Suprapubic skin (tissue), 4 donors: ENCODE measurements around the gene CENPX. TPM values are rescaled to one million over a fixed set of nuclear protein-coding genes. Genes with fewer than 3 reads are reported as not detected.

Experiments
- DNase-seq, 2 donors: peaks; one replicate each; pipeline ENCODE4 v3.0.0-alpha.2; 2019; ENCODE audit warnings: low spot score in 2 of 2
- H3K27ac ChIP-seq: fragments of 200-600 bp; sonication (generic); one replicate; pipeline ENCODE4 v1.5.1; 2019
- H3K27me3 ChIP-seq: fragments of 200-600 bp; sonication (generic); one replicate; pipeline ENCODE4 v1.5.1; 2019
- H3K36me3 ChIP-seq: fragments of 200-600 bp; sonication (generic); one replicate; pipeline ENCODE4 v1.5.1; 2019
- H3K4me1 ChIP-seq: fragments of 200-600 bp; sonication (generic); one replicate; pipeline ENCODE4 v1.5.1; 2019
- H3K4me3 ChIP-seq: fragments of 200-600 bp; sonication (generic); one replicate; pipeline ENCODE4 v1.5.1; 2019; ENCODE audit warnings: mild to moderate bottlenecking
- H3K9me3 ChIP-seq: fragments of 200-600 bp; sonication (generic); one replicate; pipeline ENCODE4 v1.5.1; 2019
- CTCF ChIP-seq, 2 donors: fragments of 200-600 bp in 1 of 2; fragments of 450-650 bp in 1 of 2; sonication (generic) in 1 of 2; IDR thresholded peaks; one replicate each; pipeline ENCODE4 v1.5.1; 2016 to 2019; ENCODE audit warnings: antibody characterized with exemption in 2 of 2, mild to moderate bottlenecking in 1 of 2, moderate library complexity in 1 of 2
- EP300 ChIP-seq: sonication (generic); formaldehyde crosslinking; IDR thresholded peaks from one replicate; pipeline ENCODE4 v1.6.1; 2017; ENCODE audit warnings: antibody characterized with exemption
- POLR2A ChIP-seq, 2 donors: fragments of 450-650 bp; IDR thresholded peaks; one replicate each; pipeline ENCODE4 v1.6.1; 2017; ENCODE audit warnings: antibody characterized with exemption in 2 of 2, mild to moderate bottlenecking in 2 of 2, moderate library complexity in 2 of 2
- POLR2AphosphoS5 ChIP-seq, 3 donors: sonication (generic); formaldehyde crosslinking; IDR thresholded peaks; one replicate each; pipeline ENCODE4 v1.6.1; 2017; ENCODE audit warnings: antibody characterized with exemption in 3 of 3
- WGBS: methylation state at CpG from one replicate; pipeline ENCODE4 v1.1.5; 2018; 5-methylcytosine and 5-hydroxymethylcytosine counted together
- total RNA-seq, 4 donors: library from RNA; depleted of rRNA; stranded (reverse); fragments of >200 nt; gene quantifications; one replicate each; pipeline ENCODE4 v1.1.0, GENCODE V29; 2016

Gene CENPX
- total RNA-seq, 4 donors from 2014 or later = 75.8 to 81.6 (median 76.8) TPM

GRCh38 chr17:82046903-82047302, 24.2 kb upstream of the CENPX start:
- Histone ChIP-seq H3K27ac (no peak overlapping the region), H3K36me3 (peaks cover 28% of the 10 kb centered on the region), H3K27me3 (no peaks in the 10 kb centered on the region), H3K4me3 (no peak overlapping the region), H3K9me3 (no peaks in the 10 kb centered on the region), H3K4me1 (peaks cover 18% of the 10 kb centered on the region)
- 91% methylated on average over 21 of the region's 21 CpGs for WGBS
- TF ChIP-seq POLR2A (IDR thresholded peaks at IDR 0.05) = no peak
- no peak for TF ChIP-seq EP300
- no peak for TF ChIP-seq POLR2AphosphoS5 (IDR thresholded peaks at IDR 0.05)
- no peak for TF ChIP-seq CTCF (IDR thresholded peaks at IDR 0.05)
- DNase-seq = no peak

- Histone ChIP-seq H3K27me3 (no peaks in the 10 kb centered on the region), H3K27ac (no peak overlapping the region), H3K4me1 (peaks cover 17% of the 10 kb centered on the region), H3K4me3 (no peak overlapping the region), H3K9me3 (no peaks in the 10 kb centered on the region), H3K36me3 (peaks cover 28% of the 10 kb centered on the region)
- TF ChIP-seq POLR2AphosphoS5 (IDR thresholded peaks at IDR 0.05) = no peak
- WGBS = 77% methylated on average over 7 of the region's 14 CpGs
- no peak for DNase-seq
Observed at GRCh38 chr17:82045936-82046484, 23.3 kb upstream of the CENPX start.

- no peak for DNase-seq
- Histone ChIP-seq H3K4me3 (no peak overlapping the region), H3K9me3 (no peaks in the 10 kb centered on the region), H3K4me1 (peaks cover 4% of the 10 kb centered on the region), H3K36me3 (peaks cover 17% of the 10 kb centered on the region), H3K27me3 (no peaks in the 10 kb centered on the region), H3K27ac (no peak overlapping the region)
- TF ChIP-seq POLR2AphosphoS5 (IDR thresholded peaks at IDR 0.05) (no peak), POLR2A (IDR thresholded peaks at IDR 0.05) (no peak), CTCF (IDR thresholded peaks at IDR 0.05) (no peak), EP300 (no peak)
- 61% methylated on average over 3 of the region's 16 CpGs for WGBS
Observed at GRCh38 chr17:82043507-82043906, 20.8 kb upstream of the CENPX start.

GRCh38 chr17:82042649-82043048, 20.0 kb upstream of the CENPX start:
- peaks cover 9% of the 10 kb centered on the region for H3K36me3 ChIP-seq
- no peak for DNase-seq
- H3K4me3 ChIP-seq = no peak overlapping the region
- peaks cover 8% of the 10 kb centered on the region for H3K4me1 ChIP-seq
- H3K9me3 ChIP-seq = no peaks in the 10 kb centered on the region
- 79% methylated on average over 3 of the region's 9 CpGs for WGBS
- H3K27ac ChIP-seq = no peak overlapping the region
- no peak for TF ChIP-seq EP300
- TF ChIP-seq CTCF (IDR thresholded peaks at IDR 0.05) = no peak
- no peak for TF ChIP-seq POLR2A (IDR thresholded peaks at IDR 0.05)
- no peak for TF ChIP-seq POLR2AphosphoS5 (IDR thresholded peaks at IDR 0.05)
- H3K27me3 ChIP-seq = no peaks in the 10 kb centered on the region

- WGBS = 81% methylated on average over 17 of the region's 17 CpGs
- Histone ChIP-seq H3K4me1 (peaks cover 16% of the 10 kb centered on the region), H3K4me3 (no peak overlapping the region), H3K27me3 (no peaks in the 10 kb centered on the region), H3K36me3 (no peaks in the 10 kb centered on the region), H3K9me3 (no peaks in the 10 kb centered on the region), H3K27ac (no peak overlapping the region)
- no peak for DNase-seq
- TF ChIP-seq POLR2A (IDR thresholded peaks at IDR 0.05) (no peak), POLR2AphosphoS5 (IDR thresholded peaks at IDR 0.05) (no peak), EP300 (no peak), CTCF (IDR thresholded peaks at IDR 0.05) (no peak)
Observed at GRCh38 chr17:82041144-82041814, 18.6 kb upstream of the CENPX start.
